Spleen (tissue), 11 donors: ENCODE data around the gene SLC13A5. TPM values are rescaled to one million over a fixed set of nuclear protein-coding genes. Genes with fewer than 3 reads are reported as not detected.

Experiments used
- DNase-seq: peaks from one replicate; pipeline ENCODE4 v3.0.0-alpha.2; 2020
- H3K27ac ChIP-seq, 8 donors: fragments of 200-600 bp; sonication (generic) in 7 of 8; 1 replicate in 4 of 8; 2 replicates in 4 of 8; pipeline versions ENCODE4 v1.5.0 to v1.8.0; 2016 to 2021; ENCODE audit warnings: inconsistent platforms in 4 of 8, mild to moderate bottlenecking in 4 of 8, moderate library complexity in 1 of 8
- H3K27me3 ChIP-seq, 7 donors: fragments of 200-600 bp; sonication (generic) in 6 of 7; replicated peaks in 1 of 7; 1 replicate in 4 of 7; 2 replicates in 3 of 7; pipeline versions ENCODE4 v1.5.0 to v1.8.0; 2016 to 2021; ENCODE audit warnings: inconsistent platforms in 3 of 7, mild to moderate bottlenecking in 1 of 7
- H3K36me3 ChIP-seq, 6 donors: fragments of 200-600 bp; sonication (generic) in 5 of 6; 1 replicate in 4 of 6; 2 replicates in 2 of 6; pipeline versions ENCODE4 v1.5.0 to v1.8.0; 2016 to 2021; ENCODE audit warnings: inconsistent platforms in 2 of 6
- H3K4me1 ChIP-seq, 6 donors: fragments of 200-600 bp; sonication (generic) in 5 of 6; 1 replicate in 3 of 6; 2 replicates in 3 of 6; pipeline versions ENCODE4 v1.5.0 to v1.8.0; 2016 to 2021; ENCODE audit warnings: inconsistent platforms in 3 of 6
- H3K4me3 ChIP-seq, 8 donors: fragments of 200-600 bp; sonication (generic) in 7 of 8; 1 replicate in 4 of 8; 2 replicates in 4 of 8; pipeline versions ENCODE4 v1.5.0 to v1.8.0; 2016 to 2021; ENCODE audit warnings: inconsistent platforms in 4 of 8, mild to moderate bottlenecking in 4 of 8, moderate library complexity in 2 of 8
- H3K9me3 ChIP-seq, 8 donors: fragments of 200-600 bp; sonication (generic) in 7 of 8; 1 replicate in 4 of 8; 2 replicates in 4 of 8; pipeline versions ENCODE4 v1.5.0 to v1.8.0; 2016 to 2021; ENCODE audit warnings: inconsistent platforms in 4 of 8
- CTCF ChIP-seq, 11 experiments: fragments of 200-600 bp in 7 of 11; fragments of 450-650 bp in 4 of 11; sonication (generic) in 4 of 11; IDR thresholded peaks in 8 of 11; conservative IDR thresholded peaks in 3 of 11; 1 replicate in 7 of 11; 2 replicates in 4 of 11; pipeline versions ENCODE4 v1.4.0 to v1.8.0; 2016 to 2021; ENCODE audit warnings: antibody characterized with exemption in 11 of 11, inconsistent platforms in 4 of 11, mild to moderate bottlenecking in 1 of 11
- POLR2A ChIP-seq, 3 donors: fragments of 450-650 bp; IDR thresholded peaks; one replicate each; pipeline ENCODE4 v1.5.1; 2017; ENCODE audit warnings: antibody characterized with exemption in 3 of 3, mild to moderate bottlenecking in 1 of 3
- POLR2AphosphoS5 ChIP-seq, 3 donors: sonication (generic); formaldehyde crosslinking; IDR thresholded peaks; one replicate each; pipeline ENCODE4 v1.5.1; 2017; ENCODE audit warnings: antibody characterized with exemption in 3 of 3
- WGBS, 5 donors: extraction: QIAGEN DNeasy Blood & Tissue Kit in 3 of 5; methylation state at CpG; one replicate each; pipeline versions ENCODE4 v1.1.5 to v1.1.7; 2013 to 2018; 5-methylcytosine and 5-hydroxymethylcytosine counted together
- intact Hi-C: fragments of 100-400 bp; cut with DNase I; formaldehyde crosslinking; loops from one replicate; pipeline ENCODE4 v1.15.0; 2023; ENCODE audit warnings: low total_unique reads
- polyA plus RNA-seq, 3 donors: library from polyadenylated mRNA; stranded (reverse); fragments of 200-250 nt; gene quantifications; one replicate each; pipeline ENCODE4 v1.2.1, GENCODE V29; 2013
- total RNA-seq, 7 donors: library from RNA; depleted of rRNA in 3 of 7; stranded (reverse); fragments of >200 nt in 3 of 7; fragmentation: NEBNext Ultra II Directional in 4 of 7; extraction: Animal tissue kit (Norgen Biotek cat#: 25700) in 4 of 7; gene quantifications; one replicate each; pipeline versions ENCODE4 v1.1.0 to v1.2.1, GENCODE V29; 2016 to 2021
- donor health status: healthy with polysubstance abuse.
- donor health status: DM: no; HTN: no; CAD: no; lungs with moderate emphysema.
- donor health status: DM: no; HTN: no; CAD: no.
- donor health status: Bipolar disorder and iron deficiency.
- donor health status: healthy.
- donor health status: DM: no; HTN: no; CAD: no.
- donor health status: DM: yes; HTN: yes; CAD: no.

The SLC13A5 gene
- total and polyA plus RNA-seq, 10 donors = 1.0 to 18.4 (median 5.4) TPM

- 79 to 88% (median 85%) methylated on average over 14 of the region's 14 CpGs for WGBS, 5 donors
- H3K27me3 ChIP-seq = no peaks in the 10 kb centered on the region
- intact Hi-C loops = loop anchor here (5.0 to 10.0 kb wide), 2 partner anchors 133 to 336 kb away; no protein-coding TSS in a partner anchor
- no peaks in the 10 kb centered on the region for H3K36me3 ChIP-seq
- H3K9me3 ChIP-seq = no peaks in the 10 kb centered on the region
- H3K4me3 ChIP-seq = no peak overlapping the region
- DNase-seq = no peak
- peaks cover 0 to 9% (median 6%) of the 10 kb centered on the region in 6 donors for H3K4me1 ChIP-seq
- TF ChIP-seq POLR2AphosphoS5 (IDR thresholded peaks at IDR 0.05) (no peak), POLR2A (IDR thresholded peaks at IDR 0.05) (no peak), CTCF (IDR thresholded peaks at IDR 0.05 in 8 of 11, conservative IDR thresholded peaks at IDR 0.05 in 3 of 11) (no peak)
- H3K27ac ChIP-seq = no peak overlapping the region
These were observed 44.3 kb downstream of the SLC13A5 start for GRCh38 chr17:6668727-6669425.

DNA sequence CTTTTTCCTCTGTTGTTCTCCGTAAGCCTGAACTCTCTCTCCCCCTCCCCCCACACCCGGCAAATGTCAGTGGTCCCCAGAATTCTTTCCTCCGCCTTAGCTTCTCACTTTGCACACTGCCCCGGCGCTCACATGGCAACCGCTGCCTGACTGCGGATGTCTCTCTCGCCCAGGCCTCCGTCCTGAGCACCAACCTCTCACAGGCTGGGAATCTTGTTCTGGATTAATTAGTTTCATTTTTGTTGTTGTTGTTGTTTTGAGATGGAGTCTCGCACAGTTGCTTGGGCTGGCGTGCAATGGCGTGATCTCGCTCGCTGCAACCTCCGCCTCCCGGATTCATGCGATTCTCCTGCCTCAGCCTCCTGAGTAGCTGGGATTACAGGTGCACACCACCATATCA is 45.0 kb downstream of the SLC13A5 start:
- H3K27me3 ChIP-seq = no peaks in the 10 kb centered on the region
- 84 to 91% (median 87%) methylated on average over 17 of the region's 17 CpGs for WGBS, 5 donors
- H3K27ac ChIP-seq = no peak overlapping the region
- H3K4me3 ChIP-seq = no peak overlapping the region
- intact Hi-C loops = loop anchor here (5.0 to 10.0 kb wide), 2 partner anchors 134 to 337 kb away; no protein-coding TSS in a partner anchor
- H3K36me3 ChIP-seq = no peaks in the 10 kb centered on the region
- H3K4me1 ChIP-seq = peaks cover 0 to 9% (median 6%) of the 10 kb centered on the region in 6 donors
- DNase-seq = no peak
- no peaks in the 10 kb centered on the region for H3K9me3 ChIP-seq
- TF ChIP-seq POLR2A (IDR thresholded peaks at IDR 0.05) = no peak
- no peak for TF ChIP-seq POLR2AphosphoS5 (IDR thresholded peaks at IDR 0.05)
- no peak for TF ChIP-seq CTCF (IDR thresholded peaks at IDR 0.05 in 8 of 11, conservative IDR thresholded peaks at IDR 0.05 in 3 of 11)

- 31 to 36% (median 35%) methylated on average over 6 of the region's 6 CpGs for WGBS, 5 donors
- no peak overlapping the region for H3K27ac ChIP-seq
- intact Hi-C loops = loop anchor here (5.0 to 10.0 kb wide), 2 partner anchors 135 to 337 kb away; no protein-coding TSS in a partner anchor
- H3K9me3 ChIP-seq = no peaks in the 10 kb centered on the region
- no peak overlapping the region for H3K4me3 ChIP-seq
- TF ChIP-seq CTCF (IDR thresholded peaks at IDR 0.05 in 8 of 11, conservative IDR thresholded peaks at IDR 0.05 in 3 of 11) = no peak
- no peak for TF ChIP-seq POLR2A (IDR thresholded peaks at IDR 0.05)
- no peak for TF ChIP-seq POLR2AphosphoS5 (IDR thresholded peaks at IDR 0.05)
- no peak for DNase-seq
- H3K4me1 ChIP-seq = peaks cover 0 to 15% (median 6%) of the 10 kb centered on the region in 6 donors
- no peaks in the 10 kb centered on the region for H3K27me3 ChIP-seq
- H3K36me3 ChIP-seq = no peaks in the 10 kb centered on the region
These were observed 45.7 kb downstream of the SLC13A5 start for GRCh38 chr17:6667516-6667915.

- intact Hi-C loops = loop anchor here (5.0 to 10.0 kb wide), 2 partner anchors 136 to 338 kb away; no protein-coding TSS in a partner anchor
- Histone ChIP-seq H3K4me3 (no peak overlapping the region), H3K4me1 (peaks cover 0 to 25% (median 9%) of the 10 kb centered on the region in 6 donors), H3K36me3 (no peaks in the 10 kb centered on the region), H3K27ac (no peak overlapping the region), H3K9me3 (no peaks in the 10 kb centered on the region), H3K27me3 (no peaks in the 10 kb centered on the region)
- WGBS, 5 donors = 90 to 95% (median 94%) methylated on average over 6 of the region's 6 CpGs
- TF ChIP-seq POLR2A (IDR thresholded peaks at IDR 0.05) = no peak
- no peak for TF ChIP-seq CTCF (IDR thresholded peaks at IDR 0.05 in 8 of 11, conservative IDR thresholded peaks at IDR 0.05 in 3 of 11)
- TF ChIP-seq POLR2AphosphoS5 (IDR thresholded peaks at IDR 0.05) = no peak
- DNase-seq = no peak
These were observed 46.6 kb downstream of the SLC13A5 start for GRCh38 chr17:6666557-6666956.
